Measurements from ENCODE around the gene MICAL3. TPM values are rescaled to one million over a fixed set of nuclear protein-coding genes. Genes with fewer than 3 reads are reported as not detected.

The MICAL3 gene
- total RNA-seq, 4 donors from 2014 or later: 30.4 to 57.1 (median 37.7) TPM

- H3K4me3 ChIP-seq: no peak overlapping the region
- TF ChIP-seq EP300 (IDR thresholded peaks at IDR 0.05) (no peak), POLR2AphosphoS5 (IDR thresholded peaks at IDR 0.05) (no peak), POLR2A (IDR thresholded peaks at IDR 0.05) (no peak), CTCF (IDR thresholded peaks at IDR 0.05) (no peak)
- 92% methylated on average over 22 of the region's 22 CpGs for whole genome bisulfite sequencing
- no peaks in the 10 kb centered on the region for H3K9me3 ChIP-seq
- no peak for DNase-seq (ENCODE audit: low spot score in 2 of 2)
- H3K36me3 ChIP-seq: peaks cover 43% of the 10 kb centered on the region
- no peaks in the 10 kb centered on the region for H3K27me3 ChIP-seq
- no peak overlapping the region for H3K27ac ChIP-seq
- H3K4me1 ChIP-seq: peaks cover 11% of the 10 kb centered on the region
Measured at GRCh38 chr22:17825876-17826550, 198.3 kb downstream of the MICAL3 start.

- no peak overlapping the region for H3K4me3 ChIP-seq
- 87% methylated on average over 9 of the region's 9 CpGs for WGBS
- TF ChIP-seq POLR2AphosphoS5 (IDR thresholded peaks at IDR 0.05): no peak
- no peak for TF ChIP-seq POLR2A (IDR thresholded peaks at IDR 0.05)
- TF ChIP-seq EP300 (IDR thresholded peaks at IDR 0.05): no peak
- no peak for TF ChIP-seq CTCF (IDR thresholded peaks at IDR 0.05)
- no peak overlapping the region for H3K27ac ChIP-seq
- no peaks in the 10 kb centered on the region for H3K4me1 ChIP-seq
- peaks cover 48% of the 10 kb centered on the region for H3K36me3 ChIP-seq
- no peaks in the 10 kb centered on the region for H3K9me3 ChIP-seq
- no peak for DNase-seq (ENCODE audit: low spot score in 2 of 2)
- H3K27me3 ChIP-seq: no peaks in the 10 kb centered on the region
Measured at GRCh38 chr22:17824457-17824856, 199.9 kb downstream of the MICAL3 start.

GRCh38 chr22:17823964-17824363, 200.4 kb downstream of the MICAL3 start:
- H3K36me3 ChIP-seq: peaks cover 53% of the 10 kb centered on the region

GRCh38 chr22:17823226-17823625, 201.1 kb downstream of the MICAL3 start:
- H3K36me3 ChIP-seq: peaks cover 59% of the 10 kb centered on the region
- DNase-seq (ENCODE audit: low spot score in 2 of 2): no peak
- no peaks in the 10 kb centered on the region for H3K27me3 ChIP-seq
- no peak for TF ChIP-seq EP300 (IDR thresholded peaks at IDR 0.05)
- TF ChIP-seq CTCF (IDR thresholded peaks at IDR 0.05): no peak
- TF ChIP-seq POLR2AphosphoS5 (IDR thresholded peaks at IDR 0.05): no peak
- TF ChIP-seq POLR2A (IDR thresholded peaks at IDR 0.05): no peak
- H3K27ac ChIP-seq: no peak overlapping the region
- 88% methylated on average over 3 of the region's 4 CpGs for WGBS
- no peaks in the 10 kb centered on the region for H3K9me3 ChIP-seq
- no peaks in the 10 kb centered on the region for H3K4me1 ChIP-seq
- H3K4me3 ChIP-seq: no peak overlapping the region

More at GRCh38 chr22:17823964-17824363, 200.4 kb downstream of the MICAL3 start:
- Histone ChIP-seq H3K4me1 (no peaks in the 10 kb centered on the region), H3K27ac (no peak overlapping the region), H3K9me3 (no peaks in the 10 kb centered on the region), H3K27me3 (no peaks in the 10 kb centered on the region), H3K4me3 (no peak overlapping the region)
- no peak for DNase-seq (ENCODE audit: low spot score in 2 of 2)
- TF ChIP-seq POLR2A (IDR thresholded peaks at IDR 0.05) (no peak), POLR2AphosphoS5 (IDR thresholded peaks at IDR 0.05) (no peak)
- WGBS: 91% methylated on average over 15 of the region's 15 CpGs

- no peak for DNase-seq (ENCODE audit: low spot score in 2 of 2)
- Histone ChIP-seq H3K36me3 (peaks cover 61% of the 10 kb centered on the region), H3K4me3 (no peak overlapping the region), H3K27me3 (no peaks in the 10 kb centered on the region), H3K9me3 (no peaks in the 10 kb centered on the region), H3K4me1 (no peaks in the 10 kb centered on the region), H3K27ac (no peak overlapping the region)
- WGBS: 86% methylated on average over 10 of the region's 13 CpGs
- no peak for TF ChIP-seq EP300 (IDR thresholded peaks at IDR 0.05)
Measured at GRCh38 chr22:17822087-17822486, 202.3 kb downstream of the MICAL3 start.

- WGBS: 88% methylated on average over 3 of the region's 3 CpGs
- Histone ChIP-seq H3K27ac (no peak overlapping the region), H3K36me3 (peaks cover 68% of the 10 kb centered on the region), H3K4me1 (no peaks in the 10 kb centered on the region), H3K9me3 (no peaks in the 10 kb centered on the region), H3K4me3 (no peak overlapping the region), H3K27me3 (no peaks in the 10 kb centered on the region)
- TF ChIP-seq POLR2AphosphoS5 (IDR thresholded peaks at IDR 0.05) (no peak), EP300 (IDR thresholded peaks at IDR 0.05) (no peak), POLR2A (IDR thresholded peaks at IDR 0.05) (no peak), CTCF (IDR thresholded peaks at IDR 0.05) (no peak)
- DNase-seq (ENCODE audit: low spot score in 2 of 2): no peak
Measured at GRCh38 chr22:17820879-17821439, 203.4 kb downstream of the MICAL3 start.

Data from suprapubic skin (tissue), 4 donors.